ENCODE measurements around the gene RPL10A.

The RPL10A gene

GRCh38 chr6:35505999-35506412 is 37.8 kb downstream of the RPL10A start:
- no peaks in the 10 kb centered on the region; the same call in 1 of the 2 replicates for H3K4me1 ChIP-seq
- TF ChIP-seq CTCF (IDR thresholded peaks at IDR 0.05; ENCODE audit: low read depth, low read length), result no peak
- H3K9me3 ChIP-seq, result no peaks in the 10 kb centered on the region
- H3K4me3 ChIP-seq (ENCODE audit: low read depth, low read length), result no peak overlapping the region
- no peaks in the 10 kb centered on the region for H3K27me3 ChIP-seq
- DNase-seq, result no peak
- no peaks in the 10 kb centered on the region for H3K36me3 ChIP-seq

GRCh38 chr6:35506536-35506935 is 38.3 kb downstream of the RPL10A start:
- TF ChIP-seq CTCF (IDR thresholded peaks at IDR 0.05; ENCODE audit: low read depth, low read length), result no peak
- H3K27me3 ChIP-seq, result no peaks in the 10 kb centered on the region
- H3K36me3 ChIP-seq, result no peaks in the 10 kb centered on the region
- no peak for DNase-seq
- H3K9me3 ChIP-seq, result no peaks in the 10 kb centered on the region
- no peak overlapping the region for H3K4me3 ChIP-seq (ENCODE audit: low read depth, low read length)
- no peaks in the 10 kb centered on the region for H3K4me1 ChIP-seq

- Histone ChIP-seq H3K36me3 (no peaks in the 10 kb centered on the region), H3K9me3 (no peaks in the 10 kb centered on the region), H3K4me1 (no peaks in the 10 kb centered on the region), H3K4me3 (ENCODE audit: low read depth, low read length) (no peak overlapping the region), H3K27me3 (no peaks in the 10 kb centered on the region)
- DNase-seq, result no peak
- TF ChIP-seq CTCF (IDR thresholded peaks at IDR 0.05; ENCODE audit: low read depth, low read length), result no peak
Measured at GRCh38 chr6:35507221-35507620, 39.0 kb downstream of the RPL10A start.

- no peak for DNase-seq
- no peaks in the 10 kb centered on the region for H3K9me3 ChIP-seq
- H3K4me1 ChIP-seq, result no peaks in the 10 kb centered on the region
- H3K36me3 ChIP-seq, result no peaks in the 10 kb centered on the region
- H3K4me3 ChIP-seq (ENCODE audit: low read depth, low read length), result no peak overlapping the region
- TF ChIP-seq CTCF (IDR thresholded peaks at IDR 0.05; ENCODE audit: low read depth, low read length), result no peak
- no peaks in the 10 kb centered on the region for H3K27me3 ChIP-seq
Measured at GRCh38 chr6:35508027-35508426, 39.8 kb downstream of the RPL10A start.

- Histone ChIP-seq H3K9me3 (no peaks in the 10 kb centered on the region), H3K36me3 (no peaks in the 10 kb centered on the region), H3K4me3 (ENCODE audit: low read depth, low read length) (no peak overlapping the region), H3K4me1 (no peaks in the 10 kb centered on the region), H3K27me3 (no peaks in the 10 kb centered on the region)
- no peak for DNase-seq
- no peak for TF ChIP-seq CTCF (IDR thresholded peaks at IDR 0.05; ENCODE audit: low read depth, low read length)
Measured at GRCh38 chr6:35508542-35508941, 40.3 kb downstream of the RPL10A start.

GRCh38 chr6:35510916-35511561 is 42.8 kb downstream of the RPL10A start:
- Histone ChIP-seq H3K4me1 (no peaks in the 10 kb centered on the region), H3K27me3 (no peaks in the 10 kb centered on the region), H3K36me3 (no peaks in the 10 kb centered on the region), H3K9me3 (no peaks in the 10 kb centered on the region), H3K4me3 (ENCODE audit: low read depth, low read length) (no peak overlapping the region)
- no peak for TF ChIP-seq CTCF (IDR thresholded peaks at IDR 0.05; ENCODE audit: low read depth, low read length)
- no peak for DNase-seq
